22Rv1 (cell line): ENCODE results near the gene IL36G.

Experiments used
- H3K27ac ChIP-seq: fragments of 450-650 bp; 2 replicates; pipeline ENCODE4 v1.5.1; 2017
- CTCF ChIP-seq: fragments of 450-650 bp; IDR thresholded peaks from 2 replicates; pipeline ENCODE4 v1.5.1; 2017; ENCODE audit warnings: mild to moderate bottlenecking
- ZFX ChIP-seq: fragments of 450-650 bp; IDR thresholded peaks from 2 replicates; pipeline ENCODE4 v1.6.1; 2017; ENCODE audit warnings: antibody characterized with exemption, borderline replicate concordance

Gene IL36G

GRCh38 chr2:112941753-112942653, 35.8 kb upstream of the IL36G start:
- no peak overlapping the region for H3K27ac ChIP-seq
- TF ChIP-seq ZFX (no peak), CTCF (peak; percentile 92)

- TF ChIP-seq CTCF (no peak), ZFX (no peak)
- no peak overlapping the region for H3K27ac ChIP-seq
Observed at GRCh38 chr2:112942654-112943002, 35.2 kb upstream of the IL36G start.

- no peak for TF ChIP-seq CTCF
- TF ChIP-seq ZFX, result no peak
- H3K27ac ChIP-seq, result no peak overlapping the region
Observed at GRCh38 chr2:112944971-112945370, 32.8 kb upstream of the IL36G start.

GRCh38 chr2:112946086-112946485, 31.7 kb upstream of the IL36G start:
- TF ChIP-seq CTCF (no peak), ZFX (no peak)
- no peak overlapping the region for H3K27ac ChIP-seq

GRCh38 chr2:112947374-112947773, 30.4 kb upstream of the IL36G start:
- no peak overlapping the region for H3K27ac ChIP-seq
- TF ChIP-seq CTCF, result no peak
- no peak for TF ChIP-seq ZFX

GRCh38 chr2:112949456-112949855, 28.4 kb upstream of the IL36G start:
- no peak for TF ChIP-seq ZFX
- TF ChIP-seq CTCF, result no peak
- H3K27ac ChIP-seq, result no peak overlapping the region

GRCh38 chr2:112954364-112954763, 23.4 kb upstream of the IL36G start:
- H3K27ac ChIP-seq, result no peak overlapping the region
- no peak for TF ChIP-seq CTCF
- TF ChIP-seq ZFX, result no peak
